Adipocyte (in vitro differentiated cells): ENCODE data around the gene KRTAP12-4.
"Not testable (repeated sequence)": the region's sequence is repeated elsewhere in the genome, so short reads cannot be mapped to it uniquely, and the experiment has no call there.

ENCODE experiments used
- DNase-seq: peaks from one replicate; pipeline ENCODE4 v3.0.0-alpha.2; 2015; ENCODE audit warnings: low read depth
- H3K27me3 ChIP-seq: replicated peaks from 2 replicates; pipeline ENCODE4 v1.7.0; 2013; ENCODE audit warnings: mild to moderate bottlenecking, low read length, moderate library complexity; ENCODE audit not compliant: control insufficient read depth, insufficient read depth
- H3K36me3 ChIP-seq: 2 replicates; pipeline ENCODE4 v1.7.0; 2013; ENCODE audit warnings: low read length, mild to moderate bottlenecking, moderate library complexity; ENCODE audit not compliant: control insufficient read depth, insufficient read depth, severe bottlenecking
- H3K4me1 ChIP-seq: 2 replicates; pipeline ENCODE4 v1.7.0; 2013; ENCODE audit warnings: mild to moderate bottlenecking, low read length, moderate library complexity; ENCODE audit not compliant: control insufficient read depth, insufficient read depth
- H3K4me3 ChIP-seq: 2 replicates; pipeline ENCODE4 v1.7.0; 2013; ENCODE audit warnings: mild to moderate bottlenecking, low read length, moderate library complexity
- H3K9ac ChIP-seq: 2 replicates; pipeline ENCODE4 v1.7.0; 2013; ENCODE audit warnings: mild to moderate bottlenecking, low read length, moderate library complexity
- H3K9me3 ChIP-seq: 2 replicates; pipeline ENCODE4 v1.7.0; 2013; ENCODE audit warnings: mild to moderate bottlenecking, low read length, moderate library complexity; ENCODE audit not compliant: control insufficient read depth

Gene KRTAP12-4

DNA sequence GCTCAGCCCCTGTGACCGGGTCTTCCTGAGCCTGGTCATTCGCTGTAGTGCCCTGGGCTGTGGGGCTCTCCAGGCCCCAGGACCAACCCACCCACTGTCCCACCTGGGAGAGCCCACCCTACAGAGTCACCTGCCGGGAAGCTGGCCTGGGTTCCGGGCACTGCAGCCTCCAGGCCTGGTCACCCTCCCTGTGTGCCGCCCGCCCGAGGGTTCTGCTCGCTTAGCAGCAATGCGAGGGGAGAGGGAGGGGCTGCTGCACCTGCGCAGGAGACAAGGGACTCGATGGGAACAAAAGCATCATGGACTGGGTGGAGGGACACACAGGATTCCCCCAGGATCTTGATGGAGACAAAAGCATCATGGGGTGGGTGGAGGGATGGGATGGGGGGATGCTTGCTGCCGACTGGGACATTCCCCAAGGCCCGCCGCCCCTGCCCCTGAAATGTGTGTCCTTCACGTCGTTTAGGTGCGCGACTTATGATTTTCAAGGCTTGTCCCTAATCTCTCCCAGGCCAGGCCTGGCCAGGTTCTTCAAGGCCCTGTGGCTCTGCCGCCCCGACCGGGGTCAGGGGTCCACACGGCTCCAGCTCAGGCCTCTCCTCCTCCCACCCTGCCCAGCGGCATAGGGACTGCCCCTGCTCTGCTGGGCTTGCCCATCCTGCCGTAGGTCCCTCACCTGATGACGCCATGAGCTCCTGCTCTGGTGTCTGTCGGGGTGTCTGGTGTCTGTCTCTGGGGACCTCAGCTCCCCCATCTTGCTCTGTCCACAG, 40.9 kb downstream of the KRTAP12-4 start:
- H3K9me3 ChIP-seq: peaks cover 20% of the 10 kb centered on the region
- no peak overlapping the region for H3K9ac ChIP-seq
- no peak for DNase-seq
- no peaks in the 10 kb centered on the region for H3K36me3 ChIP-seq
- no peak overlapping the region for H3K4me3 ChIP-seq
- H3K4me1 ChIP-seq: no peaks in the 10 kb centered on the region
- no peaks in the 10 kb centered on the region for H3K27me3 ChIP-seq

DNA sequence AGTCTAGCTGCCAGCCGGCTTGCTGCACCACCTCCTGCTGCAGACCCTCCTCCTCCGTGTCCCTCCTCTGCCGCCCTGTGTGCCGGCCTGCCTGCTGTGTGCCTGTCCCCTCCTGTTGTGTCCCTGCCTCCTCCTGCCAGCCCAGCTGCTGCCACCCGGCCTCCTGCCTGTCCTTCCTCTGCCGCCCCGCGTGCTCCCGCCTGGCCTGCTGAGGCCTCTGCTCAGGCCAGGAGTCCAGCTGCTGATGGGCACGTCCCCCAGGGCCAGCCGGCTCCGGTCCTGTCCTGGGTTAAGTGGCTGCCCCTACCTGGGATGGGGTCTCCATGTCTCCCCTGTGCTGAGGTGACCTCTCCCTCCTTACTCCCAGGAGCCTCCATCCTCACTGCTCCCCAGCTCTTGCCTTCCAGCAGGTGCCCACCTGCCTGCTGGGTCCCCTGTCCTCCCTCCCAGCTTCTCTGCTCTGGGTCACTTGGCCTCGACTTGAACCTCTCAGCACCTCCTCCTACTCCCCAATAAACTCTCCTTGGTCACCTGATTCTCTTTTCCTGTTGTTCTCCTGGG, 41.7 kb downstream of the KRTAP12-4 start:
- Histone ChIP-seq H3K4me1 (no peaks in the 10 kb centered on the region), H3K27me3 (no peaks in the 10 kb centered on the region), H3K36me3 (no peaks in the 10 kb centered on the region), H3K4me3 (no peak overlapping the region), H3K9me3 (peaks cover 20% of the 10 kb centered on the region), H3K9ac (no peak overlapping the region)
- DNase-seq: no peak

- no peak within 1 kb of the TSS for H3K9ac ChIP-seq
- H3K4me3 ChIP-seq: no peak within 1 kb of the TSS
- no peaks in the 10 kb centered on the region for H3K36me3 ChIP-seq
- H3K9me3 ChIP-seq: peaks cover 20% of the 10 kb centered on the region
- DNase-seq: no peak
- no peaks in the 10 kb centered on the region for H3K4me1 ChIP-seq
- H3K27me3 ChIP-seq: no peaks in the 10 kb centered on the region
These were observed 42.4 kb downstream of the KRTAP12-4 start, which contains the start of gene KRTAP10-8 for GRCh38 chr21:44612029-44612486. KRTAP10-8 (plus strand) TSS chr21:44612079; CDS start chr21:44612101, 22 bp downstream.

- Histone ChIP-seq H3K36me3 (no peaks in the 10 kb centered on the region), H3K9ac (no peak overlapping the region), H3K9me3 (peaks cover 21% of the 10 kb centered on the region), H3K4me1 (no peaks in the 10 kb centered on the region), H3K27me3 (no peaks in the 10 kb centered on the region), H3K4me3 (no peak overlapping the region)
- DNase-seq: no peak
These were observed 42.9 kb downstream of the KRTAP12-4 start for GRCh38 chr21:44611551-44611950.

GRCh38 chr21:44610157-44610843, 44.2 kb downstream of the KRTAP12-4 start:
- not testable (repeated sequence) for H3K4me3 ChIP-seq, H3K4me1 ChIP-seq, H3K9ac ChIP-seq, H3K27me3 ChIP-seq, H3K36me3 ChIP-seq, DNase-seq
- H3K9me3 ChIP-seq: peaks cover 24% of the 10 kb centered on the region

DNA sequence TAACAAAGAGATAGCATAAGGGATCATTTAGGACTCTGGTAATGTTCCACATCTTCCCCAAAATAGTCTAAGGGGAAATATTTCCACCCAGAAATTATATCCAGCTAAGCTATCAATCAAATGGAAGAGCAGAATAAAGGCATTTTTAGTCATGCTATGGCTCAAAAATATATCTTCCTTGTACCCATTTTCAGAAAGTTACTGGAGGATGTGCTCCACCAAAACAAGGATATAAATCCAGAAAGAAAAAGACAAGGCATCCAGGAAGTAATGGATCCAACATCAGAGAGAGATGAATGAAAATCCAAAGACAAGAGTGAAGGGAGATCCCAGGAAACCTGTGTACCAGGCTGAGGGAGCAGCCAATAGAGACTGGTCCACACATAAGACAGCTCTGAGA, 45.3 kb downstream of the KRTAP12-4 start:
- no peaks in the 10 kb centered on the region for H3K4me1 ChIP-seq
- H3K27me3 ChIP-seq: no peaks in the 10 kb centered on the region
- H3K9ac ChIP-seq: no peak overlapping the region
- no peak overlapping the region for H3K4me3 ChIP-seq
- no peak for DNase-seq
- H3K36me3 ChIP-seq: no peaks in the 10 kb centered on the region
- peaks cover 27% of the 10 kb centered on the region for H3K9me3 ChIP-seq

GRCh38 chr21:44606495-44606894, 48.0 kb downstream of the KRTAP12-4 start:
- no peak overlapping the region for H3K9ac ChIP-seq
- peaks cover 8% of the 10 kb centered on the region for H3K27me3 ChIP-seq
- H3K4me3 ChIP-seq: no peak overlapping the region
- DNase-seq: no peak
- no peaks in the 10 kb centered on the region for H3K36me3 ChIP-seq
- peaks cover 22% of the 10 kb centered on the region for H3K9me3 ChIP-seq
- no peaks in the 10 kb centered on the region for H3K4me1 ChIP-seq
